Chondrocyte (in vitro differentiated cells): ENCODE results near the gene RBM38. TPM values are rescaled to one million over a fixed set of nuclear protein-coding genes. Genes with fewer than 3 reads are reported as not detected.

Experiments used
- DNase-seq: peaks from one replicate; pipeline ENCODE4 v3.0.0; 2021; ENCODE audit warnings: mixed read lengths, low spot score
- H3K27ac Mint-ChIP-seq: one replicate; pipeline ENCODE4 v1.8.0; 2021; ENCODE audit warnings: mild to moderate bottlenecking, moderate library complexity, mixed read lengths; ENCODE audit not compliant: unreplicated experiment
- H3K27me3 Mint-ChIP-seq: 2 replicates; pipeline ENCODE4 v1.8.0; 2021; ENCODE audit warnings: low read depth, mixed read lengths
- H3K36me3 Mint-ChIP-seq: 2 replicates; pipeline ENCODE4 v1.8.0; 2021; ENCODE audit warnings: low read depth, mixed read lengths
- H3K4me1 Mint-ChIP-seq: 2 replicates; pipeline ENCODE4 v1.8.0; 2021; ENCODE audit warnings: low read depth, mild to moderate bottlenecking, mixed read lengths
- H3K4me3 Mint-ChIP-seq: one replicate; pipeline ENCODE4 v1.8.0; 2021; ENCODE audit warnings: mild to moderate bottlenecking, moderate library complexity, mixed read lengths; ENCODE audit not compliant: unreplicated experiment
- H3K9me3 Mint-ChIP-seq: 2 replicates; pipeline ENCODE4 v1.8.0; 2021; ENCODE audit warnings: low read depth, mixed read lengths
- total RNA-seq: library from RNA; stranded (reverse); gene quantifications from 3 replicates; pipeline ENCODE4 v1.2.1, GENCODE V29; 2021
- TF ChIP-seq, protein P1 (sequence below): fragments of 200-600 bp; sonication (generic); IDR thresholded peaks from 2 replicates; pipeline ENCODE4 v1.5.0; 2021; ENCODE audit warnings: antibody characterized with exemption, mild to moderate bottlenecking, moderate library complexity

RBM38 gene
- total RNA-seq, 1 donor from 2014 or later = 11.2 TPM

DNA sequence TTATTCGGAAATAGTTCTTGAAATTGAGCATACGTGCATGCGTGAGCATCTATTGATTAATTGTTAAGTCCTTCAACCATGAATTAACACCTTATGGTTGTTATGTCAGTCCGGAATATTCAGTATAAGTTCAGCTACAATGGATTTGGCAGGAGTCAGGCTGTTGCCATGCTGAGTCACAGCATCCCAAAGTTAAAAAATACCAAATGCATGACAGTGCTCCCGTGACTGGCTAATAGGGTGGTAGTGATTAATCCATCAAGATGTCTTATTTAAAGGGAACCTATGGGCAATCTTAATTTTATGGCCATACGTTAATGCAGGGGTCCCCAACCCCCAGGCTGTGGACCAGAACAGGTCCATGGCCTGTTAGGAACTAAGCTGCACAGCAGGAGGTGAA is 29.7 kb upstream of the RBM38 start:
- Mint-ChIP-seq H3K27ac (peak overlapping the region; percentile 62), H3K27me3 (no peaks in the 10 kb centered on the region), H3K9me3 (no peaks in the 10 kb centered on the region), H3K4me1 (no peaks in the 10 kb centered on the region), H3K36me3 (peaks cover 24% of the 10 kb centered on the region), H3K4me3 (no peak overlapping the region)
- TF ChIP-seq, protein P1, sequence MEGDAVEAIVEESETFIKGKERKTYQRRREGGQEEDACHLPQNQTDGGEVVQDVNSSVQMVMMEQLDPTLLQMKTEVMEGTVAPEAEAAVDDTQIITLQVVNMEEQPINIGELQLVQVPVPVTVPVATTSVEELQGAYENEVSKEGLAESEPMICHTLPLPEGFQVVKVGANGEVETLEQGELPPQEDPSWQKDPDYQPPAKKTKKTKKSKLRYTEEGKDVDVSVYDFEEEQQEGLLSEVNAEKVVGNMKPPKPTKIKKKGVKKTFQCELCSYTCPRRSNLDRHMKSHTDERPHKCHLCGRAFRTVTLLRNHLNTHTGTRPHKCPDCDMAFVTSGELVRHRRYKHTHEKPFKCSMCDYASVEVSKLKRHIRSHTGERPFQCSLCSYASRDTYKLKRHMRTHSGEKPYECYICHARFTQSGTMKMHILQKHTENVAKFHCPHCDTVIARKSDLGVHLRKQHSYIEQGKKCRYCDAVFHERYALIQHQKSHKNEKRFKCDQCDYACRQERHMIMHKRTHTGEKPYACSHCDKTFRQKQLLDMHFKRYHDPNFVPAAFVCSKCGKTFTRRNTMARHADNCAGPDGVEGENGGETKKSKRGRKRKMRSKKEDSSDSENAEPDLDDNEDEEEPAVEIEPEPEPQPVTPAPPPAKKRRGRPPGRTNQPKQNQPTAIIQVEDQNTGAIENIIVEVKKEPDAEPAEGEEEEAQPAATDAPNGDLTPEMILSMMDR = no peak
- DNase-seq = no peak

DNA sequence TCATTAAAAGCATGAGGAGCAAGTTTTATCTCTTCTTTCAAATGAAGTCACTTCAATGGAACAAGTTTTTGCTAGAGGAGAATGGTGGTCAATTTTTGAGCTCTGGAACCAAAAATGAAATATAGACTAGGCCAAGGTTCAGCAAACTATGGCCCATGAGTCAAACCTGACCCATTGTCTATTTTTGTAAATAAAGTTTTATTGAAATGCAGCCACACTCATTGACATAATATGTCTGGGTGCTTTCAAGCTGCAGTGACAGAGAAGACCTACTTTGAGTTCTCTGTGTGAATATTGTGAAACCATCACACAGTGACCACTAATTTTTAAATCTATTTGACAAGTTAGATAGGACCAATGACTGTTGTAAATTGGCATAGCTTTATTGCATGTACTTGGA is 26.7 kb upstream of the RBM38 start:
- Mint-ChIP-seq H3K36me3 (peaks cover 36% of the 10 kb centered on the region), H3K4me3 (no peak overlapping the region), H3K4me1 (no peaks in the 10 kb centered on the region), H3K9me3 (no peaks in the 10 kb centered on the region), H3K27me3 (no peaks in the 10 kb centered on the region), H3K27ac (no peak overlapping the region)
- TF ChIP-seq, protein P1 = no peak
- no peak for DNase-seq

DNA sequence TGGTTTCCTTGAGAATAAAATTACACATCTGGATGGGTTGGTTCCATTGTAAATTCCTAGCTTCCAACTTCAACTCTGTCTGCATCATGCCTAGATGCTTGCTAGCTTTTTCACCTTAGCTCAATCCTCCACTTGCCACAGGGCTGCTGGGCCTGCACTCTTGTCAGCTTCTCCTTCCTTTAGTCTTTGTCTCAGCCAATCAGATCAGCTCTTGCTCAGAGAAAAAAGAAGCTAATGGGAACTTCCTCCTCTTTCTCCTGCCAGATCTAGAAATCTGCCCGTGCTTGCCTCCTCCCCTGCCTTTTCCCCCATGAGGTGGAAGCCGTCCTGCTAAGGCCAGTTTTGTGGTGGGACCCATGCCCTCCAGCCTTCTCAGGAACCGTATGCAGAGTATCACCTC is 21.6 kb upstream of the RBM38 start:
- no peaks in the 10 kb centered on the region for H3K27me3 Mint-ChIP-seq
- no peak overlapping the region for H3K27ac Mint-ChIP-seq
- H3K4me1 Mint-ChIP-seq = no peaks in the 10 kb centered on the region
- TF ChIP-seq, protein P1 = no peak
- H3K4me3 Mint-ChIP-seq = no peak overlapping the region
- no peaks in the 10 kb centered on the region for H3K9me3 Mint-ChIP-seq
- no peak for DNase-seq
- H3K36me3 Mint-ChIP-seq = peaks cover 53% of the 10 kb centered on the region

DNA sequence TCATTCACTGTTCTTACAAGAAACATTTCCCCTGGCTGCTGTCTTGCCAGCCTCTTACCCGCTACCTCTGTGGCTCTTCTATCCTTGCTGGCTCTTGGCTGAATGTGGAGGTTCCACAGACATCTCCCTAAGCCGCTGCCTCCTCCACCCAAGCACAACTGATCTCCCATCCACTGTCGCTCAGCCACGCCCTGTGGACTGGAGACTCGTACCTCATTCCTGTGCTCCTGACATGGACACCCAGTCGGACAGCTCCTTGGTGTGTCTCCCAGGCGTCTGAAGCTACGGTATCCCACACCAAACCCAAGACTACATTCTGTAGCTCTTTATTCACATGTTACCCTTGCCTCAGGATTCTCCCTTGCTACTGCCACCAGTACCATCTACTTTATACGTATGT is 20.9 kb upstream of the RBM38 start:
- DNase-seq = no peak
- Mint-ChIP-seq H3K27ac (no peak overlapping the region), H3K27me3 (no peaks in the 10 kb centered on the region), H3K4me1 (no peaks in the 10 kb centered on the region), H3K9me3 (no peaks in the 10 kb centered on the region), H3K36me3 (peaks cover 56% of the 10 kb centered on the region), H3K4me3 (no peak overlapping the region)
- TF ChIP-seq, protein P1 = no peak

DNA sequence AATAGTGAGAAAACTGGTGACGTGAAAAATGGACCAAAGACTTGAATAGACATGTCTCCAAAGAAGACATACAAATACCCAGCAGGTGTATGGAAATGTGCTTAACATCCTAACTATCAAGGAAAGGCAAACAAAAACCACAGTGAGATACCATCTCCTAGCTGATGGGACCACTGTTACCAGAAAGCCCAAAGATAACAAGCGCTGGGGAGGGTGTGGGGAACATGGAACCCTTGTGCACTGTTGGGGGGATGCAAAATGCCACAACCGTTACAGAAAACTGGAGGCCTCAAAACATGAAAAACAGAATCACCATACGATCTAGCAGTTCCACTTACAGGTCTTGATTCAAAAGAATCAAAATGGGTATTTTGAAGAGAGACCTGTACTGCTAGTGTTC is 19.8 kb upstream of the RBM38 start:
- H3K36me3 Mint-ChIP-seq = peaks cover 54% of the 10 kb centered on the region
- DNase-seq = no peak
- TF ChIP-seq, protein P1 = no peak
- no peaks in the 10 kb centered on the region for H3K4me1 Mint-ChIP-seq
- no peaks in the 10 kb centered on the region for H3K9me3 Mint-ChIP-seq
- no peaks in the 10 kb centered on the region for H3K27me3 Mint-ChIP-seq
- no peak overlapping the region for H3K4me3 Mint-ChIP-seq
- no peak overlapping the region for H3K27ac Mint-ChIP-seq
